GM23338 (cell line): ENCODE results near the gene OR1I1. TPM values are rescaled to one million over a fixed set of nuclear protein-coding genes. Genes with fewer than 3 reads are reported as not detected.

Source experiments
- ATAC-seq: fragments of 200-7000 bp; cut with Tn5 transposase; 3 replicates; pipeline ENCODE4 v1.9.1; 2020
- DNase-seq: peaks from one replicate; pipeline ENCODE4 v3.0.0-alpha.2; 2015; ENCODE audit warnings: low spot score
- H2AFZ ChIP-seq: fragments of 200-600 bp; sonication (generic); 2 replicates; pipeline ENCODE4 v1.8.0; 2016; ENCODE audit warnings: antibody characterized with exemption, mild to moderate bottlenecking, moderate library complexity
- H3F3A ChIP-seq: fragments of 200-600 bp; sonication (generic); replicated peaks from 2 replicates; pipeline ENCODE4 v1.8.0; 2017; ENCODE audit warnings: antibody characterized with exemption, mixed run types, low read depth
- H3K27ac ChIP-seq: fragments of 200-600 bp; sonication (generic); 2 replicates; pipeline ENCODE4 v1.6.1; 2016; ENCODE audit warnings: low read depth
- H3K27me3 ChIP-seq: fragments of 200-600 bp; sonication (generic); 2 replicates; pipeline ENCODE4 v1.8.0; 2016; ENCODE audit warnings: mild to moderate bottlenecking, mixed run types, moderate library complexity; ENCODE audit not compliant: insufficient read depth
- H3K36me3 ChIP-seq: fragments of 200-600 bp; sonication (generic); 2 replicates; pipeline ENCODE4 v1.8.0; 2016; ENCODE audit warnings: mild to moderate bottlenecking; ENCODE audit not compliant: insufficient read depth
- H3K4me1 ChIP-seq: fragments of 200-600 bp; sonication (generic); 2 replicates; pipeline ENCODE4 v1.8.0; 2016; ENCODE audit warnings: mild to moderate bottlenecking, moderate library complexity; ENCODE audit not compliant: insufficient read depth
- H3K4me2 ChIP-seq: fragments of 200-600 bp; sonication (generic); 2 replicates; pipeline ENCODE4 v1.7.1; 2017; ENCODE audit warnings: mixed run types
- H3K4me3 ChIP-seq: fragments of 200-600 bp; sonication (generic); 2 replicates; pipeline ENCODE4 v1.6.1; 2016; ENCODE audit warnings: mixed run types
- H3K79me2 ChIP-seq: fragments of 200-600 bp; sonication (generic); replicated peaks from 2 replicates; pipeline ENCODE4 v1.8.0; 2017; ENCODE audit warnings: mild to moderate bottlenecking; ENCODE audit not compliant: insufficient read depth
- H3K9me2 ChIP-seq: fragments of 200-600 bp; sonication (generic); 2 replicates; pipeline ENCODE4 v1.8.0; 2017; ENCODE audit not compliant: insufficient read depth
- H4K20me1 ChIP-seq: fragments of 200-600 bp; sonication (generic); replicated peaks from 2 replicates; pipeline ENCODE4 v1.8.0; 2017; ENCODE audit warnings: mild to moderate bottlenecking; ENCODE audit not compliant: insufficient read depth
- H3K27ac Mint-ChIP-seq: 2 replicates; pipeline ENCODE4 v1.8.0; 2020; ENCODE audit warnings: inconsistent platforms, mild to moderate bottlenecking, moderate library complexity, mixed read lengths
- H3K27me3 Mint-ChIP-seq: 3 replicates; pipeline ENCODE4 v1.8.0; 2022; ENCODE audit warnings: low read depth, mild to moderate bottlenecking, moderate library complexity, mixed read lengths, inconsistent platforms; ENCODE audit not compliant: insufficient read depth, poor library complexity
- H3K36me3 Mint-ChIP-seq: 3 replicates; pipeline ENCODE4 v1.8.0; 2021; ENCODE audit warnings: low read depth, mild to moderate bottlenecking, inconsistent platforms, moderate library complexity, mixed read lengths
- H3K4me1 Mint-ChIP-seq: 3 replicates; pipeline ENCODE4 v1.8.0; 2020; ENCODE audit warnings: mild to moderate bottlenecking, inconsistent platforms, mixed read lengths
- H3K4me3 Mint-ChIP-seq: 3 replicates; pipeline ENCODE4 v1.8.0; 2021; ENCODE audit warnings: moderate library complexity, mild to moderate bottlenecking, inconsistent platforms, mixed read lengths
- H3K9me3 Mint-ChIP-seq: 3 replicates; pipeline ENCODE4 v1.8.0; 2020; ENCODE audit warnings: moderate library complexity, mild to moderate bottlenecking, inconsistent platforms, mixed read lengths
- CREB1 ChIP-seq: fragments of 250-450 bp; sonication (Bioruptor Pico); IDR thresholded peaks from 2 replicates; pipeline ENCODE4 v1.5.0; 2020; ENCODE audit warnings: low read depth, mild to moderate bottlenecking, moderate library complexity
- EZH2 ChIP-seq: fragments of 200-600 bp; sonication (generic); IDR thresholded peaks from one replicate; pipeline ENCODE4 v1.8.0; 2017; ENCODE audit warnings: antibody characterized with exemption, mild to moderate bottlenecking, low read depth; ENCODE audit not compliant: unreplicated experiment
- EZH2phosphoT487 ChIP-seq: fragments of 200-600 bp; sonication (generic); IDR thresholded peaks from one replicate; pipeline ENCODE4 v1.8.1; 2018; ENCODE audit warnings: antibody characterized with exemption; ENCODE audit not compliant: unreplicated experiment
- JUNB ChIP-seq: IDR thresholded peaks from one replicate; pipeline ENCODE4 v1.6.1; 2016; ENCODE audit warnings: antibody characterized with exemption; ENCODE audit not compliant: unreplicated experiment
- NANOG ChIP-seq: IDR thresholded peaks from 2 replicates; pipeline ENCODE4 v1.6.1; 2016; ENCODE audit warnings: antibody characterized with exemption, borderline replicate concordance
- POLR2AphosphoS5 ChIP-seq: IDR thresholded peaks from 2 replicates; pipeline ENCODE4 v1.6.1; 2016; ENCODE audit warnings: antibody characterized with exemption, low read depth
- STAT1 ChIP-seq: IDR thresholded peaks from one replicate; pipeline ENCODE4 v1.6.1; 2016; ENCODE audit warnings: antibody characterized with exemption; ENCODE audit not compliant: unreplicated experiment
- ZNF114 ChIP-seq: fragments of 250-450 bp; sonication (Bioruptor Pico); IDR thresholded peaks from 2 replicates; pipeline ENCODE4 v1.5.0; 2020; ENCODE audit warnings: mild to moderate bottlenecking, moderate library complexity
- ZNF331 ChIP-seq: fragments of 250-450 bp; sonication (Bioruptor Pico); IDR thresholded peaks from 2 replicates; pipeline ENCODE4 v1.5.0; 2020; ENCODE audit warnings: low read depth, mild to moderate bottlenecking, moderate library complexity
- ZNF462 ChIP-seq: fragments of 250-450 bp; sonication (Bioruptor Pico); IDR thresholded peaks from 2 replicates; pipeline ENCODE4 v1.5.0; 2020; ENCODE audit warnings: mild to moderate bottlenecking, moderate library complexity
- polyA plus RNA-seq: library from polyadenylated mRNA; unstranded; fragments of >200 nt; fragmentation: Nextera tagmentation; extraction: Ambion mirVana; gene quantifications from 2 replicates; pipeline ENCODE4 v1.2.1, GENCODE V29; 2016
- total RNA-seq: library from RNA; depleted of rRNA; stranded (reverse); fragments of >200 nt; shearing (Covaris generic); gene quantifications from 2 replicates; pipeline ENCODE4 v1.2.3, GENCODE V29; 2014
- TF ChIP-seq, protein P1 (sequence below), 2 experiments: fragments of 200-600 bp in 1 of 2; sonication (generic) in 1 of 2; conservative IDR thresholded peaks; 2 replicates each; pipeline versions ENCODE4 v1.5.1 to v1.6.1; 2016 to 2017; ENCODE audit warnings: antibody characterized with exemption in 2 of 2, low read depth in 2 of 2, mild to moderate bottlenecking in 2 of 2, moderate library complexity in 1 of 2
- TF ChIP-seq, protein P2 (sequence below): IDR thresholded peaks from one replicate; pipeline ENCODE4 v1.6.1; 2018; ENCODE audit warnings: antibody characterized with exemption; ENCODE audit not compliant: unreplicated experiment
- TF ChIP-seq, protein P3 (sequence below): IDR thresholded peaks from 2 replicates; pipeline ENCODE4 v1.6.1; 2016; ENCODE audit warnings: antibody characterized with exemption

The OR1I1 gene
- total and polyA plus RNA-seq, 2 experiments from 2014 or later, result not detected

DNA sequence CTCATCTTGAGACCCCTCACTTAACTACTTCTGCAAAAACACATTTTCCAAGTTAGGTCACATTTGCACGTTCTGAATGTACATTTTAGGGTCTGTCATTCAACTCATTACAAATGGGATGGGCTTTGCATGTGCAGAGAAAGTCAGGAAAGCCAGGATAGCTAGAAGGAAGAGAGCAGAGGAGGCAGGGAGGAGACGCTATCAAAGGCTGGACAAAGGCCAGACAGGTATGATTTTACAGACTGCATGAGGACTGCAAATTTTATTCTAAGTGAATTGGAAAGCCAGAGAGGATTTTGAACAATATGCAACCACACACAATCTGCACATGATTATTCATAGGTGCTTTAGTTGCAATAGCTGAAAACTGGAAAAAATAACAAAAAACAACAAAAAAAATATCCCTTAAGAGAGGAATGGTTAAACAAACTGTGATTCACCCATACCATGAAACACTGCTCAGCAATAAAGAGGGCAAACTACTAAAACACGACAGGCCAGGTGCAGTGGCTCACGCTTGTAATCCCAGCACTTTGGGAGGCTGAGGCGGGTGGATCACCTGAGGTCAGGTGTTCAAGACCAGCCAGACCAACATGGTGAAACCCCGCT is 46.3 kb downstream of the OR1I1 start:
- Histone ChIP-seq H3K79me2 (peaks cover 10% of the 10 kb centered on the region), H3K4me1 (0 out of 2 replicates have a peak, but pooled peaks cover 3% of the 10 kb centered on the region), H3F3A (0 out of 2 replicates have a peak, but pooled peaks cover 6% of the 10 kb centered on the region), H3K27me3 (no peaks in the 10 kb centered on the region), H3K4me2 (no peak overlapping the region), H3K27ac (no peak overlapping the region), H3K36me3 (no peaks in the 10 kb centered on the region), H2AFZ (no peak overlapping the region), H4K20me1 (no peaks in the 10 kb centered on the region), H3K9me2 (no peaks in the 10 kb centered on the region), H3K4me3 (no peak overlapping the region)
- TF ChIP-seq ZNF114 (CRISPR knock-in tag) (no peak), POLR2AphosphoS5 (no peak), NANOG (no peak), STAT1 (no peak), EZH2 (no peak), ZNF331 (CRISPR knock-in tag) (no peak), ZNF462 (CRISPR knock-in tag) (no peak), EZH2phosphoT487 (no peak), JUNB (no peak), CREB1 (CRISPR knock-in tag) (no peak)
- TF ChIP-seq, protein P1, sequence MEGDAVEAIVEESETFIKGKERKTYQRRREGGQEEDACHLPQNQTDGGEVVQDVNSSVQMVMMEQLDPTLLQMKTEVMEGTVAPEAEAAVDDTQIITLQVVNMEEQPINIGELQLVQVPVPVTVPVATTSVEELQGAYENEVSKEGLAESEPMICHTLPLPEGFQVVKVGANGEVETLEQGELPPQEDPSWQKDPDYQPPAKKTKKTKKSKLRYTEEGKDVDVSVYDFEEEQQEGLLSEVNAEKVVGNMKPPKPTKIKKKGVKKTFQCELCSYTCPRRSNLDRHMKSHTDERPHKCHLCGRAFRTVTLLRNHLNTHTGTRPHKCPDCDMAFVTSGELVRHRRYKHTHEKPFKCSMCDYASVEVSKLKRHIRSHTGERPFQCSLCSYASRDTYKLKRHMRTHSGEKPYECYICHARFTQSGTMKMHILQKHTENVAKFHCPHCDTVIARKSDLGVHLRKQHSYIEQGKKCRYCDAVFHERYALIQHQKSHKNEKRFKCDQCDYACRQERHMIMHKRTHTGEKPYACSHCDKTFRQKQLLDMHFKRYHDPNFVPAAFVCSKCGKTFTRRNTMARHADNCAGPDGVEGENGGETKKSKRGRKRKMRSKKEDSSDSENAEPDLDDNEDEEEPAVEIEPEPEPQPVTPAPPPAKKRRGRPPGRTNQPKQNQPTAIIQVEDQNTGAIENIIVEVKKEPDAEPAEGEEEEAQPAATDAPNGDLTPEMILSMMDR (conservative IDR thresholded peaks at IDR 0.05; ENCODE audit: low read depth in 2 of 2), result no peak
- TF ChIP-seq, protein P2, sequence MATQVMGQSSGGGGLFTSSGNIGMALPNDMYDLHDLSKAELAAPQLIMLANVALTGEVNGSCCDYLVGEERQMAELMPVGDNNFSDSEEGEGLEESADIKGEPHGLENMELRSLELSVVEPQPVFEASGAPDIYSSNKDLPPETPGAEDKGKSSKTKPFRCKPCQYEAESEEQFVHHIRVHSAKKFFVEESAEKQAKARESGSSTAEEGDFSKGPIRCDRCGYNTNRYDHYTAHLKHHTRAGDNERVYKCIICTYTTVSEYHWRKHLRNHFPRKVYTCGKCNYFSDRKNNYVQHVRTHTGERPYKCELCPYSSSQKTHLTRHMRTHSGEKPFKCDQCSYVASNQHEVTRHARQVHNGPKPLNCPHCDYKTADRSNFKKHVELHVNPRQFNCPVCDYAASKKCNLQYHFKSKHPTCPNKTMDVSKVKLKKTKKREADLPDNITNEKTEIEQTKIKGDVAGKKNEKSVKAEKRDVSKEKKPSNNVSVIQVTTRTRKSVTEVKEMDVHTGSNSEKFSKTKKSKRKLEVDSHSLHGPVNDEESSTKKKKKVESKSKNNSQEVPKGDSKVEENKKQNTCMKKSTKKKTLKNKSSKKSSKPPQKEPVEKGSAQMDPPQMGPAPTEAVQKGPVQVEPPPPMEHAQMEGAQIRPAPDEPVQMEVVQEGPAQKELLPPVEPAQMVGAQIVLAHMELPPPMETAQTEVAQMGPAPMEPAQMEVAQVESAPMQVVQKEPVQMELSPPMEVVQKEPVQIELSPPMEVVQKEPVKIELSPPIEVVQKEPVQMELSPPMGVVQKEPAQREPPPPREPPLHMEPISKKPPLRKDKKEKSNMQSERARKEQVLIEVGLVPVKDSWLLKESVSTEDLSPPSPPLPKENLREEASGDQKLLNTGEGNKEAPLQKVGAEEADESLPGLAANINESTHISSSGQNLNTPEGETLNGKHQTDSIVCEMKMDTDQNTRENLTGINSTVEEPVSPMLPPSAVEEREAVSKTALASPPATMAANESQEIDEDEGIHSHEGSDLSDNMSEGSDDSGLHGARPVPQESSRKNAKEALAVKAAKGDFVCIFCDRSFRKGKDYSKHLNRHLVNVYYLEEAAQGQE, result no peak
- TF ChIP-seq, protein P3, sequence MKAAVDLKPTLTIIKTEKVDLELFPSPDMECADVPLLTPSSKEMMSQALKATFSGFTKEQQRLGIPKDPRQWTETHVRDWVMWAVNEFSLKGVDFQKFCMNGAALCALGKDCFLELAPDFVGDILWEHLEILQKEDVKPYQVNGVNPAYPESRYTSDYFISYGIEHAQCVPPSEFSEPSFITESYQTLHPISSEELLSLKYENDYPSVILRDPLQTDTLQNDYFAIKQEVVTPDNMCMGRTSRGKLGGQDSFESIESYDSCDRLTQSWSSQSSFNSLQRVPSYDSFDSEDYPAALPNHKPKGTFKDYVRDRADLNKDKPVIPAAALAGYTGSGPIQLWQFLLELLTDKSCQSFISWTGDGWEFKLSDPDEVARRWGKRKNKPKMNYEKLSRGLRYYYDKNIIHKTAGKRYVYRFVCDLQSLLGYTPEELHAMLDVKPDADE, result no peak
- DNase-seq, result no peak
- peaks cover 23% of the 10 kb centered on the region for H3K27me3 Mint-ChIP-seq
- peaks cover 6% of the 10 kb centered on the region; the same call in 1 of the 3 replicates for H3K4me1 Mint-ChIP-seq
- ATAC-seq, result no peak
- H3K36me3 Mint-ChIP-seq, result 0 out of 3 replicates have a peak, but pooled peaks cover under 1% of the 10 kb centered on the region
- H3K4me3 Mint-ChIP-seq, result no peak overlapping the region
- H3K9me3 Mint-ChIP-seq, result no peaks in the 10 kb centered on the region
- H3K27ac Mint-ChIP-seq, result no peak overlapping the region
